Brain microvascular endothelial cell (primary cell): ENCODE data around the gene CSNK2A1.

Experiments
- DNase-seq: peaks from one replicate; pipeline ENCODE4 v3.0.0-alpha.2; 2020
- H3K27ac ChIP-seq: fragments of 250-450 bp; sonication (Bioruptor Pico); 2 replicates; pipeline ENCODE4 v1.5.1; 2020; ENCODE audit warnings: mild to moderate bottlenecking, moderate library complexity
- H3K27me3 ChIP-seq: fragments of 250-450 bp; sonication (Bioruptor Pico); replicated peaks from 2 replicates; pipeline ENCODE4 v1.5.1; 2020; ENCODE audit warnings: mild to moderate bottlenecking
- H3K36me3 ChIP-seq: fragments of 250-450 bp; sonication (Bioruptor Pico); replicated peaks from 2 replicates; pipeline ENCODE4 v1.5.1; 2020; ENCODE audit warnings: mild to moderate bottlenecking
- H3K4me3 ChIP-seq: 2 replicates; pipeline ENCODE4 v1.5.1; 2011; ENCODE audit warnings: low read depth, mild to moderate bottlenecking, control low read depth, low read length, moderate library complexity
- in situ Hi-C: cut with HindIII; loops from 2 replicates; pipeline ENCODE4 v1.10.0; 2017; ENCODE audit warnings: low sequenced_read_pairs, low pct_ligation_motif_present
- TF ChIP-seq, protein P1 (sequence below): IDR thresholded peaks from 2 replicates; pipeline ENCODE4 v1.5.1; 2011; ENCODE audit warnings: low read depth, mild to moderate bottlenecking, moderate library complexity, low read length, control low read depth, inconsistent platforms; ENCODE audit errors: missing control alignments

The CSNK2A1 gene

GRCh38 chr20:444862-445426, 98.6 kb downstream of the CSNK2A1 start:
- peaks cover 45% of the 10 kb centered on the region for H3K36me3 ChIP-seq
- H3K4me3 ChIP-seq: no peak overlapping the region
- peak; percentile 10 for DNase-seq
- no peak overlapping the region for H3K27ac ChIP-seq
- no peaks in the 10 kb centered on the region for H3K27me3 ChIP-seq
- TF ChIP-seq, protein P1, sequence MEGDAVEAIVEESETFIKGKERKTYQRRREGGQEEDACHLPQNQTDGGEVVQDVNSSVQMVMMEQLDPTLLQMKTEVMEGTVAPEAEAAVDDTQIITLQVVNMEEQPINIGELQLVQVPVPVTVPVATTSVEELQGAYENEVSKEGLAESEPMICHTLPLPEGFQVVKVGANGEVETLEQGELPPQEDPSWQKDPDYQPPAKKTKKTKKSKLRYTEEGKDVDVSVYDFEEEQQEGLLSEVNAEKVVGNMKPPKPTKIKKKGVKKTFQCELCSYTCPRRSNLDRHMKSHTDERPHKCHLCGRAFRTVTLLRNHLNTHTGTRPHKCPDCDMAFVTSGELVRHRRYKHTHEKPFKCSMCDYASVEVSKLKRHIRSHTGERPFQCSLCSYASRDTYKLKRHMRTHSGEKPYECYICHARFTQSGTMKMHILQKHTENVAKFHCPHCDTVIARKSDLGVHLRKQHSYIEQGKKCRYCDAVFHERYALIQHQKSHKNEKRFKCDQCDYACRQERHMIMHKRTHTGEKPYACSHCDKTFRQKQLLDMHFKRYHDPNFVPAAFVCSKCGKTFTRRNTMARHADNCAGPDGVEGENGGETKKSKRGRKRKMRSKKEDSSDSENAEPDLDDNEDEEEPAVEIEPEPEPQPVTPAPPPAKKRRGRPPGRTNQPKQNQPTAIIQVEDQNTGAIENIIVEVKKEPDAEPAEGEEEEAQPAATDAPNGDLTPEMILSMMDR: no peak
- in situ Hi-C loops: no loop called here

GRCh38 chr20:444117-444516, 99.5 kb downstream of the CSNK2A1 start:
- Histone ChIP-seq H3K36me3 (peaks cover 53% of the 10 kb centered on the region), H3K4me3 (no peak overlapping the region), H3K27me3 (no peaks in the 10 kb centered on the region), H3K27ac (no peak overlapping the region)
- in situ Hi-C loops: no loop called here
- no peak for DNase-seq
- TF ChIP-seq, protein P1: no peak

DNA sequence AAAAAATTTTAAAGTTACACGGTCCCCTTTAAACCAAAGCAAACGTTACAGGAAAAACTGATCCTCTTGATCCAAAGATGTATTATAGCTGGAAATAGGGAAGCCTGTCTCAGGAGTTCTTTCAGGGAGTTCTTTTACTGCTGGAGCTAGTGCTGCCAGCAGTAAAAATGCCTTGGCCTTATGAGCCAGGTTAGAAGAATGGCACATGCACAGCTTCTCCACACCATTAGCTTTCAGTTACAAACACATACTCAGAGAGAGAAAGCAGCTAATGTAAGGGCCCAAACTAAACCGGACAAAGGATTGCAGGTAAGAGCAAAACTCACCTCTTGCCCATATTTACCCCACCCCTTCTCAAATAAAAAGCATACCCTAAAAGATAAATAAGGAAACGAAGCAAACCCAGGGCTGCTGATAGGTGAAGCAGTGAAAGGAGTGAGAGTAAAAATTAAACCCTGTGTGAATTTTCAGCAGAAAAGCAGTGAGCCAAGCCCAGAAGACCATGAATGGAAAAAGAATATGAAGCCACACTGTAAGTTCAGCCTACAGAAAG, 100.3 kb downstream of the CSNK2A1 start:
- Histone ChIP-seq H3K27ac (no peak overlapping the region), H3K36me3 (peaks cover 61% of the 10 kb centered on the region), H3K27me3 (no peaks in the 10 kb centered on the region), H3K4me3 (no peak overlapping the region)
- in situ Hi-C loops: no loop called here
- no peak for DNase-seq
- TF ChIP-seq, protein P1: no peak

- DNase-seq: peak; percentile 28
- H3K27ac ChIP-seq: no peak overlapping the region
- in situ Hi-C loops: no loop called here
- peaks cover 78% of the 10 kb centered on the region for H3K36me3 ChIP-seq
- no peaks in the 10 kb centered on the region for H3K27me3 ChIP-seq
- TF ChIP-seq, protein P1: no peak
- no peak overlapping the region for H3K4me3 ChIP-seq
Measured at GRCh38 chr20:440636-441035, 103.0 kb downstream of the CSNK2A1 start.

- Histone ChIP-seq H3K27me3 (no peaks in the 10 kb centered on the region), H3K36me3 (peaks cover 78% of the 10 kb centered on the region), H3K27ac (no peak overlapping the region), H3K4me3 (no peak overlapping the region)
- TF ChIP-seq, protein P1: no peak
- in situ Hi-C loops: no loop called here
- no peak for DNase-seq
Measured at GRCh38 chr20:440148-440547, 103.4 kb downstream of the CSNK2A1 start.
